Smooth muscle cell (in vitro differentiated cells): ENCODE data around the gene LRMDA. TPM values are rescaled to one million over a fixed set of nuclear protein-coding genes. Genes with fewer than 3 reads are reported as not detected.
A peak's percentile ranks its signal among the peaks of the same experiment; 100 is the strongest.

Source experiments
- DNase-seq: peaks from one replicate; lab custom pipeline; 2025; ENCODE audit not compliant: unreplicated experiment; lab: John Stamatoyannopoulos, UW
- H2AFZ ChIP-seq: fragments of 200-600 bp; sonication (generic); 2 replicates; pipeline ENCODE4 v1.6.0; 2016; ENCODE audit warnings: antibody characterized with exemption, low read depth, mild to moderate bottlenecking
- H3F3A ChIP-seq: fragments of 200-600 bp; sonication (generic); 2 replicates; pipeline ENCODE4 v1.6.0; 2017; ENCODE audit warnings: antibody characterized with exemption, low read depth
- H3K27ac ChIP-seq: fragments of 200-600 bp; sonication (generic); 2 replicates; pipeline ENCODE4 v1.5.1; 2016; ENCODE audit warnings: low read depth, mild to moderate bottlenecking
- H3K27me3 ChIP-seq: fragments of 200-600 bp; sonication (generic); 2 replicates; pipeline ENCODE4 v1.6.1; 2016; ENCODE audit warnings: low read depth, mild to moderate bottlenecking
- H3K36me3 ChIP-seq: fragments of 200-600 bp; sonication (generic); 2 replicates; pipeline ENCODE4 v1.5.1; 2016; ENCODE audit warnings: low read depth
- H3K4me1 ChIP-seq: fragments of 200-600 bp; sonication (generic); 2 replicates; pipeline ENCODE4 v1.5.1; 2016; ENCODE audit warnings: low read depth
- H3K4me2 ChIP-seq: fragments of 200-600 bp; sonication (generic); 2 replicates; pipeline ENCODE4 v1.6.0; 2016; ENCODE audit warnings: mild to moderate bottlenecking
- H3K4me3 ChIP-seq: fragments of 200-600 bp; sonication (generic); 2 replicates; pipeline ENCODE4 v1.5.1; 2016; ENCODE audit warnings: mild to moderate bottlenecking
- H3K79me2 ChIP-seq: fragments of 200-600 bp; sonication (generic); 2 replicates; pipeline ENCODE4 v1.6.0; 2016; ENCODE audit warnings: low read depth, mild to moderate bottlenecking
- H3K9ac ChIP-seq: fragments of 200-600 bp; sonication (generic); 2 replicates; pipeline ENCODE4 v1.6.0; 2016; ENCODE audit warnings: low read depth
- H3K9me3 ChIP-seq: fragments of 200-600 bp; sonication (generic); replicated peaks from 2 replicates; pipeline ENCODE4 v1.5.1; 2016; ENCODE audit warnings: low read depth
- H4K20me1 ChIP-seq: fragments of 200-600 bp; sonication (generic); 2 replicates; pipeline ENCODE4 v1.6.0; 2016; ENCODE audit warnings: low read depth
- CTCF ChIP-seq: fragments of 200-600 bp; sonication (generic); IDR thresholded peaks from 2 replicates; pipeline ENCODE4 v1.5.1; 2017; ENCODE audit warnings: borderline replicate concordance, mild to moderate bottlenecking, antibody characterized with exemption; ENCODE audit not compliant: insufficient read depth, poor library complexity, severe bottlenecking
- WGBS: methylation state at CpG from one replicate; pipeline ENCODE4 v1.1.7; 2016; ENCODE audit warnings: low lambda C conversion rate; 5-methylcytosine and 5-hydroxymethylcytosine counted together
- polyA plus RNA-seq: library from polyadenylated mRNA; unstranded; fragments of >200 nt; fragmentation: Nextera tagmentation; extraction: Ambion mirVana; gene quantifications from 2 replicates; pipeline ENCODE4 v1.2.1, GENCODE V29; 2016
- total RNA-seq: library from RNA; depleted of rRNA; stranded (reverse); fragments of >200 nt; gene quantifications from 2 replicates; pipeline ENCODE4 v1.2.3, GENCODE V29; 2014

LRMDA gene
- total and polyA plus RNA-seq, 2 experiments from 2014 or later = 1.5 to 1.6 TPM

- Histone ChIP-seq H2AFZ (peak overlapping the region; percentile 20), H3K4me3 (no peak overlapping the region), H3K9ac (no peak overlapping the region), H3K4me1 (no peaks in the 10 kb centered on the region), H3K27ac (peak overlapping the region; percentile 75), H3K27me3 (no peaks in the 10 kb centered on the region), H3K79me2 (no peaks in the 10 kb centered on the region), H4K20me1 (no peaks in the 10 kb centered on the region), H3K36me3 (no peaks in the 10 kb centered on the region), H3K4me2 (peak overlapping the region; percentile 59), H3K9me3 (no peaks in the 10 kb centered on the region), H3F3A (peaks cover 15% of the 10 kb centered on the region)
- no peak for TF ChIP-seq CTCF
- DNase-seq = peak; percentile 15
- WGBS = 3% methylated on average over 11 of the region's 11 CpGs
These were observed 820.6 kb downstream of the LRMDA start for GRCh38 chr10:76251841-76252671.

GRCh38 chr10:76252733-76253132 lies 821.3 kb downstream of the LRMDA start:
- DNase-seq = no peak
- Histone ChIP-seq H3K9ac (no peak overlapping the region), H3K4me2 (peak overlapping the region; percentile 35)

GRCh38 chr10:76255241-76255640 lies 823.8 kb downstream of the LRMDA start:
- DNase-seq = no peak
- Histone ChIP-seq H4K20me1 (no peaks in the 10 kb centered on the region), H3K27ac (no peak overlapping the region), H3K36me3 (no peaks in the 10 kb centered on the region), H3K9me3 (peaks cover under 1% of the 10 kb centered on the region), H2AFZ (no peak overlapping the region), H3K9ac (no peak overlapping the region), H3K4me1 (no peaks in the 10 kb centered on the region), H3K4me2 (no peak overlapping the region), H3K27me3 (no peaks in the 10 kb centered on the region), H3F3A (peaks cover 15% of the 10 kb centered on the region), H3K79me2 (no peaks in the 10 kb centered on the region), H3K4me3 (no peak overlapping the region)
- WGBS = 86% methylated on average over 1 of the region's 1 CpG
- no peak for TF ChIP-seq CTCF

More at GRCh38 chr10:76252733-76253132, 821.3 kb downstream of the LRMDA start:
- Histone ChIP-seq H2AFZ (no peak overlapping the region), H4K20me1 (no peaks in the 10 kb centered on the region), H3K79me2 (no peaks in the 10 kb centered on the region), H3K27ac (peak overlapping the region; percentile 75), H3K4me1 (no peaks in the 10 kb centered on the region), H3K27me3 (no peaks in the 10 kb centered on the region), H3K4me3 (no peak overlapping the region), H3K9me3 (no peaks in the 10 kb centered on the region), H3F3A (peaks cover 15% of the 10 kb centered on the region), H3K36me3 (no peaks in the 10 kb centered on the region)
- 51% methylated on average over 7 of the region's 7 CpGs for WGBS
- TF ChIP-seq CTCF = no peak
